ENCODE data around the gene SYMPK.

DNA sequence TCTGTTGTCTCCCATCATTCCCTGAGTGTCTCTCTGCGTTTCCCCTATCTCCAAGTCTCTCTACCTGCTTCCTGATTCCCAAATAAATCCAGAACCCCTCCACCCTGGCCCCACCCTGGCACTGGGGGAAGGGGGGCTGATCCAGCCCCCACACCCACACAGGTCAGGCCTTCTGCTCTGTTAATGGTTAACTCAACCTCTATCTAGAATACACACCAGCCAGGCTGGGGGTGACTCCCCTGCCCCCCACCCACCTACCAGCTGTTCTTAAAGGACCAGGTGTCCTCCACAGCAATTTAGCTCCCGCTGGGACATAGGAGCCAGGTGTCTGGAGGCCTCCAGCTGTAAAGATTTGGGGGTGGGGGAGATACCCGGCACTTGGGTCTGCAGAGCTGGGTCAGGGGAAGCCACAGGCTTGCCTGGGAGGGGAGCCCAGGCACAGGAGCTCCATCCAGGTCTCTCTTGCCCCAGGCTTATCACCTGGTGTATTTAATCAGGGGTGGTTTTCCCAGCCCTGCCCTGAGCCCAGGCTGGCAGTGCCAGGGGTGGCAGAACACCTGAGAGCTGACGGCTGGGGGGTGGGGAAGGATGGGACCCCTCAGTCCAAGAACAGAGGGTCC lies 19.1 kb upstream of the SYMPK start:
- TF ChIP-seq, protein P1, sequence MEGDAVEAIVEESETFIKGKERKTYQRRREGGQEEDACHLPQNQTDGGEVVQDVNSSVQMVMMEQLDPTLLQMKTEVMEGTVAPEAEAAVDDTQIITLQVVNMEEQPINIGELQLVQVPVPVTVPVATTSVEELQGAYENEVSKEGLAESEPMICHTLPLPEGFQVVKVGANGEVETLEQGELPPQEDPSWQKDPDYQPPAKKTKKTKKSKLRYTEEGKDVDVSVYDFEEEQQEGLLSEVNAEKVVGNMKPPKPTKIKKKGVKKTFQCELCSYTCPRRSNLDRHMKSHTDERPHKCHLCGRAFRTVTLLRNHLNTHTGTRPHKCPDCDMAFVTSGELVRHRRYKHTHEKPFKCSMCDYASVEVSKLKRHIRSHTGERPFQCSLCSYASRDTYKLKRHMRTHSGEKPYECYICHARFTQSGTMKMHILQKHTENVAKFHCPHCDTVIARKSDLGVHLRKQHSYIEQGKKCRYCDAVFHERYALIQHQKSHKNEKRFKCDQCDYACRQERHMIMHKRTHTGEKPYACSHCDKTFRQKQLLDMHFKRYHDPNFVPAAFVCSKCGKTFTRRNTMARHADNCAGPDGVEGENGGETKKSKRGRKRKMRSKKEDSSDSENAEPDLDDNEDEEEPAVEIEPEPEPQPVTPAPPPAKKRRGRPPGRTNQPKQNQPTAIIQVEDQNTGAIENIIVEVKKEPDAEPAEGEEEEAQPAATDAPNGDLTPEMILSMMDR (IDR thresholded peaks at IDR 0.05; ENCODE audit: insufficient read depth, low read length) = no peak
- TF ChIP-seq, protein P2, sequence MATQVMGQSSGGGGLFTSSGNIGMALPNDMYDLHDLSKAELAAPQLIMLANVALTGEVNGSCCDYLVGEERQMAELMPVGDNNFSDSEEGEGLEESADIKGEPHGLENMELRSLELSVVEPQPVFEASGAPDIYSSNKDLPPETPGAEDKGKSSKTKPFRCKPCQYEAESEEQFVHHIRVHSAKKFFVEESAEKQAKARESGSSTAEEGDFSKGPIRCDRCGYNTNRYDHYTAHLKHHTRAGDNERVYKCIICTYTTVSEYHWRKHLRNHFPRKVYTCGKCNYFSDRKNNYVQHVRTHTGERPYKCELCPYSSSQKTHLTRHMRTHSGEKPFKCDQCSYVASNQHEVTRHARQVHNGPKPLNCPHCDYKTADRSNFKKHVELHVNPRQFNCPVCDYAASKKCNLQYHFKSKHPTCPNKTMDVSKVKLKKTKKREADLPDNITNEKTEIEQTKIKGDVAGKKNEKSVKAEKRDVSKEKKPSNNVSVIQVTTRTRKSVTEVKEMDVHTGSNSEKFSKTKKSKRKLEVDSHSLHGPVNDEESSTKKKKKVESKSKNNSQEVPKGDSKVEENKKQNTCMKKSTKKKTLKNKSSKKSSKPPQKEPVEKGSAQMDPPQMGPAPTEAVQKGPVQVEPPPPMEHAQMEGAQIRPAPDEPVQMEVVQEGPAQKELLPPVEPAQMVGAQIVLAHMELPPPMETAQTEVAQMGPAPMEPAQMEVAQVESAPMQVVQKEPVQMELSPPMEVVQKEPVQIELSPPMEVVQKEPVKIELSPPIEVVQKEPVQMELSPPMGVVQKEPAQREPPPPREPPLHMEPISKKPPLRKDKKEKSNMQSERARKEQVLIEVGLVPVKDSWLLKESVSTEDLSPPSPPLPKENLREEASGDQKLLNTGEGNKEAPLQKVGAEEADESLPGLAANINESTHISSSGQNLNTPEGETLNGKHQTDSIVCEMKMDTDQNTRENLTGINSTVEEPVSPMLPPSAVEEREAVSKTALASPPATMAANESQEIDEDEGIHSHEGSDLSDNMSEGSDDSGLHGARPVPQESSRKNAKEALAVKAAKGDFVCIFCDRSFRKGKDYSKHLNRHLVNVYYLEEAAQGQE (IDR thresholded peaks at IDR 0.05; ENCODE audit: insufficient replicate concordance, low read depth) = no peak

Measured in HL-60 (cell line).